IMR-90 (cell line): ENCODE measurements around the gene TMEM184B. TPM values are rescaled to one million over a fixed set of nuclear protein-coding genes. Genes with fewer than 3 reads are reported as not detected.

Experiments used
- ATAC-seq: fragments of 200-7000 bp; cut with Tn5 transposase; 2 replicates; pipeline ENCODE4 v1.9.1; 2020; ENCODE audit warnings: low read depth, mild to moderate bottlenecking, moderate library complexity
- BruUV-seq: library from RNA; stranded (reverse); fragments of 400-500 nt; replicated peaks from 2 replicates; lab custom pipeline; 2021; lab: Mats Ljungman, UMichigan
- CTCF ChIA-PET: fragments of 300-600 bp; formaldehyde crosslinking; extraction: SDS; loops from one replicate; lab custom pipeline; 2021; ENCODE audit warnings: antibody characterized with exemption; lab: Yijun Ruan, JAX
- POLR2A ChIA-PET: fragments of 300-600 bp; sonication (Branson Sonifier 250); formaldehyde crosslinking; loops from one replicate; lab custom pipeline; 2022; ENCODE audit warnings: antibody characterized with exemption; ENCODE audit not compliant: unreplicated experiment; lab: Charles Lee
- DNase-seq: peaks from one replicate; pipeline ENCODE4 v3.0.0; 2013
- H2AFZ ChIP-seq: replicated peaks from 2 replicates; pipeline ENCODE3; 2013; ENCODE audit warnings: low read length, mild to moderate bottlenecking; ENCODE audit not compliant: poor library complexity
- H2AK5ac ChIP-seq: 2 replicates; pipeline ENCODE4 v1.6.1; 2013; ENCODE audit warnings: low read depth, low read length, inconsistent platforms
- H2AK9ac ChIP-seq: replicated peaks from 2 replicates; pipeline ENCODE3; 2013; ENCODE audit warnings: mild to moderate bottlenecking, low read depth, low read length, moderate library complexity; ENCODE audit not compliant: poor library complexity
- H2BK120ac ChIP-seq: 2 replicates; pipeline ENCODE4 v1.6.1; 2013; ENCODE audit warnings: low read depth, low read length, inconsistent platforms
- H2BK15ac ChIP-seq: 3 replicates; pipeline ENCODE4 v1.6.1; 2013; ENCODE audit warnings: low read depth, low read length, inconsistent platforms
- H2BK20ac ChIP-seq: 2 replicates; pipeline ENCODE4 v1.6.1; 2013; ENCODE audit warnings: low read depth, mild to moderate bottlenecking, inconsistent platforms, low read length, moderate library complexity
- H2BK5ac ChIP-seq: 2 replicates; pipeline ENCODE4 v1.6.1; 2013; ENCODE audit warnings: mild to moderate bottlenecking, low read depth, low read length, inconsistent platforms; ENCODE audit not compliant: poor library complexity, severe bottlenecking
- H3K14ac ChIP-seq: replicated peaks from 2 replicates; pipeline ENCODE4 v1.6.1; 2013; ENCODE audit warnings: low read depth, low read length, inconsistent platforms
- H3K18ac ChIP-seq: 2 replicates; pipeline ENCODE4 v1.6.1; 2013; ENCODE audit warnings: low read depth, low read length, control low read depth
- H3K23ac ChIP-seq: 2 replicates; pipeline ENCODE4 v1.6.1; 2013; ENCODE audit warnings: low read depth, low read length, inconsistent platforms
- H3K27ac ChIP-seq: 2 replicates; pipeline ENCODE4 v1.5.1; 2013; ENCODE audit warnings: mild to moderate bottlenecking, control low read depth, low read length; ENCODE audit not compliant: insufficient read depth
- H3K27me3 ChIP-seq: 2 replicates; pipeline ENCODE4 v1.6.1; 2013; ENCODE audit warnings: low read length; ENCODE audit not compliant: control insufficient read depth, insufficient read depth
- H3K36me3 ChIP-seq: 2 replicates; pipeline ENCODE4 v1.6.1; 2013; ENCODE audit warnings: low read length, mixed read lengths; ENCODE audit not compliant: control insufficient read depth, insufficient read depth
- H3K4ac ChIP-seq: 2 replicates; pipeline ENCODE4 v1.6.1; 2013; ENCODE audit warnings: low read depth, low read length, inconsistent platforms
- H3K4me1 ChIP-seq: 2 replicates; pipeline ENCODE4 v1.6.1; 2013; ENCODE audit warnings: low read length, mixed read lengths; ENCODE audit not compliant: control insufficient read depth, insufficient read depth
- H3K4me2 ChIP-seq: 2 replicates; pipeline ENCODE4 v1.6.1; 2013; ENCODE audit warnings: low read depth, mild to moderate bottlenecking, control low read depth, low read length, moderate library complexity
- H3K4me3 ChIP-seq: 2 replicates; pipeline ENCODE4 v1.5.1; 2013; ENCODE audit warnings: low read depth, mild to moderate bottlenecking, control low read depth, low read length, moderate library complexity; ENCODE audit not compliant: insufficient read depth
- H3K56ac ChIP-seq: 2 replicates; pipeline ENCODE4 v1.6.1; 2013; ENCODE audit warnings: low read length, inconsistent platforms; ENCODE audit not compliant: insufficient read depth; ENCODE audit errors: extremely low read depth
- H3K79me1 ChIP-seq, 2 experiments: 2 replicates each; pipeline ENCODE4 v1.6.1; 2013; ENCODE audit warnings: low read length in 2 of 2, inconsistent platforms in 1 of 2, low read depth in 1 of 2
- H3K9ac ChIP-seq: 2 replicates; pipeline ENCODE4 v1.6.1; 2013; ENCODE audit warnings: low read depth, low read length, control low read depth
- H3K9me1 ChIP-seq: 2 replicates; pipeline ENCODE4 v1.6.1; 2013; ENCODE audit warnings: low read length, inconsistent platforms; ENCODE audit not compliant: insufficient read depth
- H3K9me3 ChIP-seq: 2 replicates; pipeline ENCODE4 v1.6.1; 2013; ENCODE audit warnings: low read length; ENCODE audit not compliant: control insufficient read depth, insufficient read depth
- H4K20me1 ChIP-seq: 2 replicates; pipeline ENCODE4 v1.6.1; 2013; ENCODE audit warnings: low read length, inconsistent platforms; ENCODE audit not compliant: insufficient read depth
- H4K5ac ChIP-seq: 2 replicates; pipeline ENCODE4 v1.6.1; 2013; ENCODE audit warnings: mild to moderate bottlenecking, low read depth, low read length, control low read depth
- H4K8ac ChIP-seq, 2 experiments: 2 replicates each; pipeline ENCODE4 v1.6.1; 2013; ENCODE audit warnings: low read depth in 2 of 2, low read length in 2 of 2, control low read depth in 1 of 2, inconsistent platforms in 1 of 2
- H4K91ac ChIP-seq: 2 replicates; pipeline ENCODE4 v1.6.1; 2013; ENCODE audit warnings: low read depth, low read length, inconsistent platforms; ENCODE audit not compliant: insufficient read depth
- CEBPB ChIP-seq: IDR thresholded peaks from 2 replicates; pipeline ENCODE4 v1.6.1; 2012; ENCODE audit warnings: low read depth, low read length, improper control_type of control experiment
- CHD1 ChIP-seq: IDR thresholded peaks from 2 replicates; pipeline ENCODE4 v1.6.1; 2012; ENCODE audit warnings: low read depth, low read length, improper control_type of control experiment
- MAFK ChIP-seq: IDR thresholded peaks from 2 replicates; pipeline ENCODE4 v1.6.1; 2012; ENCODE audit warnings: low read depth, low read length, improper control_type of control experiment
- MXI1 ChIP-seq: IDR thresholded peaks from 2 replicates; pipeline ENCODE4 v1.6.1; 2012; ENCODE audit warnings: low read depth, mild to moderate bottlenecking, low read length, moderate library complexity, borderline replicate concordance
- NFE2L2 ChIP-seq: fragments of 150-350 bp; IDR thresholded peaks from 2 replicates; pipeline ENCODE4 v1.6.1; 2016; ENCODE audit warnings: low read depth, mild to moderate bottlenecking, low read length
- POLR2A ChIP-seq: IDR thresholded peaks from 2 replicates; pipeline ENCODE4 v1.6.1; 2012; ENCODE audit warnings: mild to moderate bottlenecking, low read depth, low read length
- RFX5 ChIP-seq: IDR thresholded peaks from 2 replicates; pipeline ENCODE4 v1.8.0; 2012; ENCODE audit warnings: low read depth, mild to moderate bottlenecking, low read length, moderate library complexity
- SMC3 ChIP-seq: fragments of 150-350 bp; IDR thresholded peaks from 2 replicates; pipeline ENCODE4 v1.6.1; 2016; ENCODE audit warnings: low read depth, mild to moderate bottlenecking, antibody characterized with exemption, low read length, moderate library complexity
- WGBS, 2 experiments: methylation state at CpG; one replicate each; pipeline versions ENCODE4 v1.1.5 to v1.1.7; 2013; ENCODE audit warnings: missing lambda C conversion rate in 2 of 2; ENCODE audit not compliant: insufficient read length in 1 of 2; ENCODE audit errors: extremely low coverage in 2 of 2; 5-methylcytosine and 5-hydroxymethylcytosine counted together
- dilution Hi-C: fragments of 300-500 bp; cut with HindIII; formaldehyde crosslinking; loops from one replicate; pipeline ENCODE4 v1.14.3; 2018; ENCODE audit warnings: low sequenced_read_pairs; ENCODE audit not compliant: unreplicated experiment
- in situ Hi-C: fragments of 300-500 bp; cut with MboI; formaldehyde crosslinking; loops from 3 replicates; pipeline ENCODE4 v1.14.3; 2019; ENCODE audit warnings: low sequenced_read_pairs, inconsistent platforms, mixed read lengths
- intact Hi-C: fragments of 100-400 bp; cut with micrococcal nuclease; formaldehyde crosslinking; loops from 2 replicates; pipeline ENCODE4 v1.10.0; 2022
- polyA plus RNA-seq, 3 experiments: library from polyadenylated mRNA; depleted of rRNA; stranded (reverse); fragments of >200 nt; gene quantifications; 2 replicates each; pipeline ENCODE4 v1.2.3, GENCODE V29; 2012; ENCODE audit warnings: low replicate concordance in 1 of 3
- total RNA-seq: library from RNA; depleted of rRNA; stranded (reverse); fragments of >200 nt; gene quantifications from 2 replicates; pipeline ENCODE4 v1.2.3, GENCODE V29; 2012
- TF ChIP-seq, protein P1 (sequence below): conservative IDR thresholded peaks from 2 replicates; pipeline ENCODE4 v1.5.1; 2012; ENCODE audit warnings: mild to moderate bottlenecking, low read depth, low read length, improper control_type of control experiment
- TF ChIP-seq, protein P2 (sequence below): fragments of 150-350 bp; IDR thresholded peaks from 2 replicates; pipeline ENCODE4 v1.6.1; 2016; ENCODE audit warnings: low read depth, mild to moderate bottlenecking, low read length, moderate library complexity, borderline replicate concordance

TMEM184B gene
- total and polyA plus RNA-seq, 2 of the 4 experiments (the other 2 are of a cell fraction) = 9.1 to 81.1 TPM

DNA sequence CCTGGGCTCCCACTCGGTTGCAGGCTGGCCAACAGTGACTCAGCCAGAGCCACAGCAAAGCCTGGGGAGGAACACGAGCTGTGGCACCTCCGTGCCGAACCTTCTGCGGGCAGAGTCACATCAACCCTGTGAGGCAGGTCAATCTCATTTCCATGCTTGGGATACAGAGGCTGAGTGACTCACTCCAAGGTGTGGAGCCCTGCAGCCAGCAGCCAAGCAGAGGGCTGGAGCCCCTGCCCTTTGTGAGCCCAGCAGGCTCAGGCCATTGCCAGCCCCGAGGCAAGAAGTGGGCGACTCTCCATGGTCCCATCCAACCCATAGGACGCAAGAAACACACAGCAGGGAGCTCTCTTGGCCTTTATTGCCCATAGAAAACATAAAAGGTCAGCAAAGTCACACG is 23.1 kb upstream of the TMEM184B start:
- ATAC-seq = no peak

More for the DNA sequence above, 23.1 kb upstream of the TMEM184B start:
- Histone ChIP-seq H3K36me3 (peaks cover 96% of the 10 kb centered on the region), H3K4ac (no peak overlapping the region), H4K8ac (no peak overlapping the region), H3K4me3 (no peak overlapping the region), H4K5ac (no peak overlapping the region), H2BK15ac (no peak overlapping the region), H2BK5ac (no peak overlapping the region), H3K9ac (no peak overlapping the region), H3K27ac (no peak overlapping the region), H3K14ac (no peak overlapping the region), H3K27me3 (no peaks in the 10 kb centered on the region), H2AFZ (no peak overlapping the region), H3K4me1 (peaks cover 3% of the 10 kb centered on the region; the same call in 1 of the 2 replicates), H4K20me1 (peaks cover 93% of the 10 kb centered on the region), H3K18ac (no peak overlapping the region), H3K9me1 (no peaks in the 10 kb centered on the region), H3K4me2 (no peak overlapping the region), H4K91ac (no peak overlapping the region), H3K23ac (no peak overlapping the region), H2BK20ac (no peak overlapping the region), H3K56ac (no peak overlapping the region), H3K9me3 (no peaks in the 10 kb centered on the region), H2AK5ac (no peak overlapping the region), H3K79me1 (peaks cover 30 to 92% of the 10 kb centered on the region in 2 experiments), H2AK9ac (no peak overlapping the region), H2BK120ac (no peak overlapping the region)
- WGBS, 2 experiments = 91% methylated on average over 5 of the region's 9 CpGs; no CpG with 5 or more reads in 1 of the 2 experiments
- in situ Hi-C loops (no loop called here), dilution Hi-C loops (no loop called here), intact Hi-C loops (no loop called here)
- ChIA-PET POLR2A (no interaction called here), CTCF (no interaction called here)
- TF ChIP-seq POLR2A (no peak), SMC3 (no peak), RFX5 (no peak), MAFK (no peak), CHD1 (no peak), CEBPB (no peak), MXI1 (no peak), NFE2L2 (no peak)
- TF ChIP-seq, protein P1, sequence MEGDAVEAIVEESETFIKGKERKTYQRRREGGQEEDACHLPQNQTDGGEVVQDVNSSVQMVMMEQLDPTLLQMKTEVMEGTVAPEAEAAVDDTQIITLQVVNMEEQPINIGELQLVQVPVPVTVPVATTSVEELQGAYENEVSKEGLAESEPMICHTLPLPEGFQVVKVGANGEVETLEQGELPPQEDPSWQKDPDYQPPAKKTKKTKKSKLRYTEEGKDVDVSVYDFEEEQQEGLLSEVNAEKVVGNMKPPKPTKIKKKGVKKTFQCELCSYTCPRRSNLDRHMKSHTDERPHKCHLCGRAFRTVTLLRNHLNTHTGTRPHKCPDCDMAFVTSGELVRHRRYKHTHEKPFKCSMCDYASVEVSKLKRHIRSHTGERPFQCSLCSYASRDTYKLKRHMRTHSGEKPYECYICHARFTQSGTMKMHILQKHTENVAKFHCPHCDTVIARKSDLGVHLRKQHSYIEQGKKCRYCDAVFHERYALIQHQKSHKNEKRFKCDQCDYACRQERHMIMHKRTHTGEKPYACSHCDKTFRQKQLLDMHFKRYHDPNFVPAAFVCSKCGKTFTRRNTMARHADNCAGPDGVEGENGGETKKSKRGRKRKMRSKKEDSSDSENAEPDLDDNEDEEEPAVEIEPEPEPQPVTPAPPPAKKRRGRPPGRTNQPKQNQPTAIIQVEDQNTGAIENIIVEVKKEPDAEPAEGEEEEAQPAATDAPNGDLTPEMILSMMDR = no peak
- TF ChIP-seq, protein P2, sequence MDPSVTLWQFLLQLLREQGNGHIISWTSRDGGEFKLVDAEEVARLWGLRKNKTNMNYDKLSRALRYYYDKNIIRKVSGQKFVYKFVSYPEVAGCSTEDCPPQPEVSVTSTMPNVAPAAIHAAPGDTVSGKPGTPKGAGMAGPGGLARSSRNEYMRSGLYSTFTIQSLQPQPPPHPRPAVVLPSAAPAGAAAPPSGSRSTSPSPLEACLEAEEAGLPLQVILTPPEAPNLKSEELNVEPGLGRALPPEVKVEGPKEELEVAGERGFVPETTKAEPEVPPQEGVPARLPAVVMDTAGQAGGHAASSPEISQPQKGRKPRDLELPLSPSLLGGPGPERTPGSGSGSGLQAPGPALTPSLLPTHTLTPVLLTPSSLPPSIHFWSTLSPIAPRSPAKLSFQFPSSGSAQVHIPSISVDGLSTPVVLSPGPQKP = no peak
- no peak for DNase-seq
- BruUV-seq = no TSS peak
